NCI-H345 treated with DMSO at 0.1 percent for 48 hours (cell line): Measurements from ENCODE around the gene SYT1.

ENCODE experiments used
- DNase-seq: peaks from one replicate; lab custom pipeline; 2025; ENCODE audit not compliant: unreplicated experiment; lab: John Stamatoyannopoulos, UW

Gene SYT1

DNA sequence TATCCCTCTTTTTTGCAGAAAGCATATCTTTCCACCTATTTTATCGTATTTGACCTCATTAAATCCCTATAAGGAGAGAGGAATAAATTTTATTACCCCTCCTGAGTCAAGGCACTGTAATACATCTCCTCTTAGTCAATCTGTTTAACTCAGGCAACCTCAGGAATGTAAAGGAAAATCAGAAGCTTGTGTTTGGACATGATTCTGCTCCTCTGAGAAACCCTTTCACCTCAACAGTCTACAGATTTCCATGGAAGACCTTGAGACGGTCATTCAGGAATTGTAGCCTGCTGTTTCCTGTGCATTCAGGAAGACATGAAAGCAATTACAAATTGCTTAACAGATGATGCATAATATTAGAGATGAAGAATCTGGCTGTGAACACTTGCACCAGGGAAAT is 465.4 kb downstream of the SYT1 start:
- DNase-seq = no peak

DNA sequence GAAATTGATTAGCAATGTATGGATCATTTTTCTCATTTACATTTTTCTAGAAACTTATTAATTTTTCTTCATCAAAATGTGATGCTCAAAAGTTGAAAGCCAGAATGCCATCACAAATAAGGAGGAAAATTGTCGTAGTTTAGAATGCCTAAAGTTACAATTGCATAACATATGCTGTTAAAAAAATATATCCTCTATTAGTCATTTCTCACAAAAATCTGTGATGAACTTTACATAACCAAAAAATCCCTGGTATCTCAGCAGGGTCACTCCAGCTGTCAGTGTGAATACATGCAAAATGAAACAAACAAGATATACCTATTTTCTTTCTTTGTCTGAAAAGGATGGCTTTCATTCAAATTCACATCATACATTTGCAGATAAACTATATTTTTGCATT is 467.3 kb downstream of the SYT1 start:
- DNase-seq = no peak

DNA sequence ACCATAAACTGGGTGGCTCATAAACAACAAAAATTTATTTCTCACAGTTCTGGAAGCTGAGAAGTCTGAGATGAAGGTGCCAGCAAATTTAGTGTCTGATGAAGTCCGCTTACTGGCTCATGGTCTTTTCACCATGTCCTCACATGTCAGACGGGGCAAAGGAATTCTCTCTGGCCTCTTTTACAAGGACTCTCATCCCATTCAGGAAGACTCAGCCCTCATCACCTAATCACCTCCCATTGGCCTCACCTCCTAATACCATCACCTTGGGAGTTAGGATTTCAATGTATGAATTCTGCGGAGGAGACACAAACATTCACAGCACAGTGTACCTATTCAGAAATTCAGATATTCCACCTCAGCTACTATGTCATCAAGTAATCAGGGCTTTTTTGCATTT is 468.6 kb downstream of the SYT1 start:
- DNase-seq = no peak

DNA sequence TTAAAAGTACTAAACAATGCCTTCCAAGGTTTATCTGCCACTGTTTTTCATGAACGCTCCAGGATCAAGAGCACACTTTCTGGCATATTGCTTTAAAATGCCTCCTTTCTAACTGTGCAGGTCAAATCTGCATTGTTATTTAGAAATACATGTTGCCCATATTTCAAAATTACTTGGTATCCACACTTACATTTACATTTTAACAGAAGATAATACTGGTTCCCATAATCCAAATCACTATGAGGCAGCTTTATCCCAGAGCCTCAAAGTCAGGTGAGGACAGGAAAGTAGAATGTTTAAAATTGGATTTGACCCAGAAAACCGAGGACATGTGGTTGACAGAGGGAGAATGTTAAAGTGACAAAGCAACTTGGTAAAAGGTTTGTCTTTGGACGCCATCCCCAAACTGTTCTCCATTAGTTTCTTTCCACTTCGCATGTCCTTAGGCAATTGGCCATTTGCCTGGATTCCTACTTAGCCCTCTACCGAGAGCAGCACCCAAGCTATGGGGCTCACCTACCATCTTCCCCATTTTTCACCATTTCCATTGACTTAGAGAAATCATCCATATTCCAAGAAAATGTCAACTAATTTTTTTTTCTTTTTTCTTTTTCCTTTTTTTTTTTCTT is 473.2 kb downstream of the SYT1 start:
- DNase-seq = no peak

DNA sequence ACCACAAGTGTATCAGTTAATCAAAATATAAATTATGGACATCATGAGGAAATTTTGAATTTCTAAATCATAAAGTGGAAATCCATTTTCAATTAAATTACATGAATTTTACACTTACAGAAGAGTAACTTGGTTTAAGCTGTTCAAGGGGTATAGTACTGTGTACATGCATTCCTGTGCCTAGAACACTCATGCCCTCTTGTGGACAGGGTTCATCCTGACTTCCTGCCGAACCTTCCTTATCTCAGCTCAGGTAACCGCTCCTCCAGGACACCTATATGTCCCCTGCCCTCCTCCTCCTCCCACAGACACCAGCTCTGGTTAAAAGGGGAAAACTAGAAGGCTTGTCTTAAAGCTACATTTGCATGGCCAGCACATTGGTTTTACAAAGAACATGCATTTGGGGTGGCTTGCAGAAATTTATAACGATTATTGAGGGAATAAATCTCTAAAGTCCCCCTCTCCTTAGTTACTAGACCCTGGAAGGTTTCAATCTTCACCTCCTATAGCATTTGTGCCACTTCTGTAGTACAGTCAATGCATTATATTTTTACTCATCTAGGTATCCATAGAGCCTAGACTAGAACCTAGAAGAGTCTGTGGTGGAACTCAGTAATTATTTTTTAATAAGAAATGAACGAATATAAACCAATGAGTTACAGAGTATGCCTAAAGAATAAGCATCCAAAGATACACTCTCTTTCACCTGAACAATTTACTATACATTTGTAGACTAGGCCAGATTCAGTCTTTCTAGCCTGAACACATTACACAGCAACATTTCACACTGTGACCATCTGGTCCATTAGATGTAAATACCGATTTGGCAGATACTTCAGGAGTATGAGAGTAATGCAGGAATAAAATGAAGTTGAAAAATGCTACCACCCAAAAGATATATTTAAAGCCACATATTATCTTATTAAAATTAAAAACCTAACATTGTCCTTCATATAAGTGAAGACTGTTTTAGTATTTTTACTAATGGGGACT is 480.6 kb downstream of the SYT1 start:
- DNase-seq = peak; percentile 25

DNA sequence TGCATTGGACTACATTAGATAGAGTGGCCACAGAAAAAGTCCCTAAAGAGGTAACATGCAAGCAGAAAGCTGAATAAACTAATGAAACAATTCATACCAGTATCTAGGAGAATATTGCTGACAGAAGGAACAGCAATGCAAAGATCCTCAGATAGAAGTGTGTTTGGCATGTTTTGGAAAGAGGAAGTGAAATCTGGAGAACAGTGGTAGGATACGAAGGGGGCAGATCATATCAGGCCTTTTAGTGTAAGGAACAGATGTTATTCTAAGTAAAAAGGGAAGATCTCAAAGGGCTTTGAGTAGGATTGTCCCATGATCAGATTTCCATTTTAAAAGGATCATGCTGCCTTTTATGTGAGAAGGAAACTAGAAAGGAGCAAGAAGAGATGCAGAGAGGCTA is 483.3 kb downstream of the SYT1 start:
- no peak for DNase-seq

DNA sequence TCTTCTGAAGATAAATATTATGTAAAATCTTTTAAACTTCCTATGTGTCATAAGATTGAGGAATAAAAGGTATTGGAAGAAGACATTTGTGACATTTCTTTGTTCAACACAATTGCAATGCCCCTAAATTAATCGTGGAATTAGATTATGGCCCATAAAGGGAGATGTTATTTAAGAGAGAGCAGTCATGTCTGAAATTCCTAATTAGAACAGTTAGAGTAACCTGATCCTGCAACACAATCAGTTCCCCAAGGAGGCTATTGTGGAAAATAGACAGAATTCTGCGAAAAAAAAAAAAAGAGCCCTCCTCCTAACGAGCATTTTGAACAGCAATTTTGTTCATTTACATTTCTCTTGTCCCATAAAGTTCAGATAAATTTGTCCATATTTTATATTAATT is 486.7 kb downstream of the SYT1 start:
- no peak for DNase-seq

DNA sequence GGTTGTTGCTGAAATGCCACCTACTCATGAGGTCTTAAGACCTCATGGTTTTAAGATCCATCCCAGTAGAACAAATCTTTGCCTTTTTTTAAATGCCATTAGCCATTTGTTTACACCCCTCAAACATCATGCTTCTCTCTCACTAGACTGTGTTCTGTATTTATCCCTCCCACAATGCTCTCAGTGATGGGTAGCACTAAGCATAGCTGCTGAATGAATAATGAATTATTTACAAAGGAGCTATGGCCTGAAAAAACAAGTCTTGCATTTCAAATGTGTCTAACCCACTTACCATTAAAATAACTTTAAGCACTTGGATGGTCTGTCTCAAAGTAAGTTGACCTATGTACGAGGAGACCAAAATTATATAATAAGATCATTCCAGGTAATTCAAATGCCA is 491.6 kb downstream of the SYT1 start:
- DNase-seq = no peak

DNA sequence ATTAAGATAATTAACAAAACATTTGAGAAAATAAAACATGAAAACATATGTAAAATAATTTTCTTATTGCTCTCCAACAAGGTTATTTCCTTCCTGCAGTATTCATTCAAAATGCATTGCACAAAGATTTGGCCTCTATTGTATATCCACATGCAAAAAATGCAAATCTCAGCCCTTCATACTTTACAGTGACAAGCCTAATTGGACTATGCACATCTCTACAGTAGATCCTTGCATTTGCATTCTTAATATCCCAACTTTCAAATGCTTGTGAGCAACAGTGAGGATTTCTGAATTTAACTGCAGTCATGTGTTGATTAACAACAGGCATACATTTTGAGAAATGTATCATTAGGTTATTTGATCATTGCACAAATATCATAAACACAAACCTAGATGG is 492.5 kb downstream of the SYT1 start:
- no peak for DNase-seq

DNA sequence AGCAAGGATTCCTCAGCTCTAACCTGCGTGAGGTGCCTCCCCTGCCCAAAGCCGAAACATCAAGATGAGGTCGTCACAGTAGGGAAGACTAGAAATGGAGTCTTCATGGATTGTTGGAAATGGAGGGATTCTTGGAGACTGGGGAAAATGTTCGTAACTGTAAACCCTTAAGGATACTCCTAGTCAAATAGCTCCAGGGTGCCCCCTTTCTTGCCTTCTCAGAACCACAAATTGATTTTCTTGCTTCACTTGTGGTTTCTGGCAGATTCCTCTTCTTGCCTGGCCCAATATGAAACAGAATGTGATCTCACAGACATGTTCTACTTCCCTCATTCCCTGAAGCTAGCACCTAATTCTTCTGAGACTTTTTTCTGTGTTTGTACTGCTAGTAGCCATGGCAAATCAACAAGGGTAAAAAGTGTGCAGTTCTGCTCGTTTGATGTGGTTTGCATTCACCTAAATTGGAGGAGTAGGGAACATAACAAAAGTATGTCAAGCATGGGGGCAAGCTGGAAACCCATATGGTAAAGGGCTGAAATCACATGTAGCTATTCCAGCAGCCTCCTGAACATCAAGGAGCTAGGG is 494.2 kb downstream of the SYT1 start:
- no peak for DNase-seq

DNA sequence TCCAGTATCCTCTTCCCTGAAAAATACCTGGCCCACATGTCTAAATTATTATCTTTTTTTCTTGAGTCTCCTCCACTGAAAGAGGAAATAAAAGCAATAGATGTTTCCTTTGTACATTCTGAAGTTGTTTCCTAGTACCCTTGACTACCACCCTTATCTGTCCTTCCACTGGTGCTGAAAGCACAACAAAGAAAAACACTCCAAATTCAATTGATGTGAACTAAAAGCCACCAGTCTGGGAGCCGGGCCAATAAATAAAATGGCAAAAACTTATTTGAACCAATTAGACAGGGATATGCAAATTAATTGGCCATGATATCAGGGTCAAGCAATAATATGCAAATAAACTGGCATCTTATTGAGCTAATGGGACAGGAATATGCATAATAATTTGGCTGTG is 495.7 kb downstream of the SYT1 start:
- no peak for DNase-seq

DNA sequence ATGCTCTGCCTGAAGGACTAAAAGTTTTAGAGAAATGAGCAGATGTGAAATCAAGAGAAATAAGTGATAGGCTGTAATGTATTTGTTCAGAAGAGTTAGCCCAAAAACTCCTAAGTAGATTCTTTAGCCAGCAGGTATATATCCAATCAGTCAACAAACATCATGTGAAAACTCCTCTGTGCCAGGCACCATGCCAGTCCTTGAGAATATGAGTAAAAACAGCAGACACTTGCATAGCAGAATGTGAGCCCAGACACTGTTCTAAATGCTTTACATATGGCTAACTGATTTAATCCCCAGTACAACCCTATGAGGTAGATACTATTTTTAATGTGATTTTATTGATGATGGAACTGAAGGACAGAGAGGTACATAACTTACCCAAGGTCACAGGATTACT is 496.4 kb downstream of the SYT1 start:
- DNase-seq = no peak

DNA sequence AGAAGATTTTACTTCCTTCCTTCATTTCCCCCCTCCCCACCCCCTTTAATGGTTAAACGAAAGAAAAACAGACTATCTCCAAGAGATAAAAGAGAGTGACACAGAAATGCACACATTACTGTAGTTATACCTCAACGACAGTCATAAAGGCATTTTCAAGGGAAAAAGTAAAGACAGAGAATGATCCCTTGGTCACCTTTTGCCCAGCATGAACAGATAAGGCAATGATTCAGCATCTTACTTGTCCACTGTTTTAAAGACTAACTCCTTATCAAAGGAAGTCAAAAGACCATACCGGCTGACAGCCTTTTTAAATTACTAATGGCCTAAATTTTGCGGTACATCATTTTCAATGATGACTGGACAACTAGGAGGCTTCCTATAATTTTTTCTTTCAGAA is 499.6 kb downstream of the SYT1 start:
- no peak for DNase-seq

DNA sequence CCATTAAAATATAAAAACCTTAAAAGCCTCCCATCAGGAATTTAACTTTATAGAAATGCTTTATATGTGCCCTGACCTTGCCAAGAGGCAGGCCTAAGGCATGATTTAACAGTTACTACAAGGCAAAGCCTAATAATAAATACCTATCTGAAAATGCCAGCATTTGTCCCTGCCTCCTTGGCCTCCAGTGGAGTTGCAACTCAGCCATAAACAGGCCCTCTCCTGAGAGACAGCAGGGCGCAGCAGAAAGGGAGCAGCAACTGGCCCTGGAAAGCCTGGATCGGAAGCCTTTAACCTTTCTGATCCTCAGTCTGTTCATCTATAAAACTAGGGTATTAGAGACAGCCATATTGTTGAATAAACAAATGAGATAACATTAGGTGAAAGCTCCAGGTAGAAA is 501.8 kb downstream of the SYT1 start:
- DNase-seq = no peak

DNA sequence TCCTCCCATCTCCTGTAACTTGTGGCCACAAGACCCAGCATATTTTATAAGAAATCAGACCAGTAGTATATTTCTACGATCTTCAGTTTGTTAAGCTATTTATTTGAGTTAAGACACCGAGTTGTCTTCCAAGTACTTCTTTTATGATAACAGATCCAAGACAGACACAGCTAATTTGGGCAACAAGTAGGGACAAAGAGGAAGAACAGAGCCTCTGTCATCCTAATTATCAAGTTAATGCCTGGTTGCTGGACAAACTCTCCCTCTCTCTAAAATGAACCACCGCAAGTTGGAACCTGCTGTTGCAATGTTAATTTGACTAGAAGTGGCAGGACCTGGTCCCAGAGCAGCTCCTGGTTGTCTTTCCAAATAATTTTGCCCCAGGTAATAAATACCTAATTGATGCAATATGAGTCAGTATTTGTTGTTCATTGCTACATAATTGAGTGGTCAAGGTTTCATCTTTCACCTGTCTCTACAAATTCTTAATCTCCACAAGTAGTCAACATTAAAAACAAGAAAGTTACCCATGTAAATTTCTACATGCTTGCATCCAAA is 502.5 kb downstream of the SYT1 start:
- DNase-seq = no peak

DNA sequence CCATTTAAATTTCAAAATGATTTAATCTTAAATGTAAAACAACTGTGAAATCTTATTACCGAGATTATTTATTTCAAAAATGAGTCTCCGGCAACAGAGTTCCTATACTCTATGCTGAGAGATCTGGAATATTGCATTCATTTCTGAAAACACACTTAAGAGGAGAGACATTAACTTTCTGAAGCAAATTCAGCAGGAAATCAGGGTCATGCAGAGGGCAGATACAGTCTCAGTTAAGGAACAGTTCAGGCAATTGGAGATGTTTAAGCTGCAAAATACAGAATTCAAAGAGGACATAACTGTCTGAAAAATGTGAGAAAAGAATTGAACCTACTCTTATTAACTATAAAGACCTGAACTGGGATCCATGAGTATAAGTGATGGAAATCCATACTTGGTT is 505.4 kb downstream of the SYT1 start:
- DNase-seq = no peak

DNA sequence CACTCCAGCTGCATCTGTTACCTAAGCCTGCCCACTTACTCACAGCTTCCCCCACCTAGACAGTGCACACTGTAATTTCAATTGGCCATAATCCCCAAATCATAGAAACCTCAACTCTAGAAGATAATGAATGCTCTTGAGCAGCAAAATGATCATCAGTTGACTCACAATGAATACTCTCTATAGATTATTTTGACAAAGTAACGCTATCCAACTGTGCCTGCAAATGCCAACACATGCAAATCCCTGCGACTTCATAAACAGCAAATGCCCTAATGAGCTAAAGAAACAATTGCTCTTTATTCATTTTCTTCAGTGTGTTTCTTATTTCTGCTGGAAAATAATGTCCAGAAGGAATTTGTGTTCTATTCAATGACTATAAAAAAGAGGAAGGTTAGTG is 506.7 kb downstream of the SYT1 start:
- no peak for DNase-seq

DNA sequence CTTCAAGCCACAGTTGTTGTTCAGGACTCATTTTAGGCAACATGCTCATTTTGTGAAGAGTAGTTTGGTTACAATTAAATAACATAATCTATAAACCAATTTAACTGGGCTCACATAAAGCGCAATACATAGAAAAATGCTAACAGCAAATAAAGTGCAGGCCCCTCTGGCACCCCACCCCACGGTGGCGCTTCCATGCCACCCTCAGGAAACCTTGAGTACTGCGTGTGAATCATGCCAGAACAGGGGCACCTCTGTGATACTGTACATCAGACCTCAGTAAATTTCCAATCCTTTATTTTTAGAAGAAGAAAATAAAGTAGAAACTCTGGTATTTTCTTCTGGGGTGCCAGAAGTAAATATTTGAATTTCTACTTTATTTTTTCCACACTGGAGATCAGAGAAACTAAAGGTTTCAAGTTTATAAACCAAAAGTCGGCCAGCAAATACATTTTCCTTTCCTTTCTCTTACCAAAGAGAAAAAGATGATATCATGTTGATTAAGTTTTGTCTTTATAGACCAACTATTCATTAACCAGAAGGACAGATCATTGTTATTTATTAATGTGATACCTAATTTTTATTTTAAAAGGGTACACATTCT is 509.4 kb downstream of the SYT1 start:
- peak; percentile 11 for DNase-seq

DNA sequence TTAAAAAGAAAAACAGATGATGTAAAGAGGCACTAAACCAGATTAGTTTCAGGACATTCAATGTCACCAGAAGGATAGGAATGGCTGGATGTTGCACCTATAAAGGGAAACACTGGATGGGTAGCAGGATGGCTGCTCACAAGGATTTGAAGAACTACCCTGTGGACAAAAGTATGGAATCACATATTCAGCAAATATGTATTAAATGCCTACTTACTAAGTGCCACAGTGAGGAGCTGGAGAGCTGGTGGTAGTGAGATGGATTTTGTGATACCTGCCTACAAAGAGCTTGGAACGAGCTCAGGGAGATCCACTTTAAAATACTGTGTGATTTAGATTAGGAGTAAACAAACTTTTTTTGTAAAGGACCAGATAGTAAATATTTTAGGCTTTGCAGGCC is 510.0 kb downstream of the SYT1 start:
- no peak for DNase-seq

DNA sequence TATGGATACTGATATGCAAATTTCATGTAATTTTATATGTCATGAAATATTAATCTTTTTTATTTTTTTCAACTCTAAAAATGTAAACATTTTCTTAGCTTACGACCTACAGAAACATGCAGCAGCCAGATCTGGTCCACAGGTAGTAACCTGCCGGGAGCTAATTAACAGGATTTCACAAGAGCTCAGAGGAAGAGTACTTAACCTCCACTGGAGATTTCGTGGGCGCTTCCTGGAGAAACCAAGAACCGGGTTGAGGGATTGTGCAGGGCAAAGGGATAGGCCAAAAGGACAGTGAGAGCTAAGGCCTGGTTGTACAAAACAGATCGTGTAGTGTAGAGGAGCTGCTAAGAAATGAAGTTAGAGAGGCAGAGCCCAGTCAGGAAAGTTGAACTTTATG is 510.5 kb downstream of the SYT1 start:
- no peak for DNase-seq

DNA sequence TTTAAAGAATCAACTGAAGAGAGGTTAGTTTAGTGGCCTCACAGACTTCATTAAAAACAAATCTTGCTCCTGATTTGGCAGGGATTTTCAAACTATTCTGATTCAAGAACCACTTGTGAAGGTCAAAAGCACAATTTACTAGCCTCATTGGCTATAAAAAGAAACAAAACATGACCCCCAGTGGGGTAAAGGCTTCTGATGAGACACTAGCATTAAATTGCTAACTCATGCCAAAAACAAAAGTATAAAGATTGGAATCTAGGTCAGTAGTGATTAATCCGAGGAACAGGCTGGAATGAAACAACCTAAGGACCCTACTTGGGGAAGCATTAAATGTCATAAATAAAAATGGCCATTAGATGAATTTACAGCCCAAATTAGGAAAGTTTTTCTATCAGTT is 513.9 kb downstream of the SYT1 start:
- no peak for DNase-seq
